ENCODE results near the gene SLC18A2. TPM values are rescaled to one million over a fixed set of nuclear protein-coding genes. Genes with fewer than 3 reads are reported as not detected.

Gene SLC18A2
- total RNA-seq, 2 donors from 2014 or later, result 1.2 to 1.6 TPM

DNA sequence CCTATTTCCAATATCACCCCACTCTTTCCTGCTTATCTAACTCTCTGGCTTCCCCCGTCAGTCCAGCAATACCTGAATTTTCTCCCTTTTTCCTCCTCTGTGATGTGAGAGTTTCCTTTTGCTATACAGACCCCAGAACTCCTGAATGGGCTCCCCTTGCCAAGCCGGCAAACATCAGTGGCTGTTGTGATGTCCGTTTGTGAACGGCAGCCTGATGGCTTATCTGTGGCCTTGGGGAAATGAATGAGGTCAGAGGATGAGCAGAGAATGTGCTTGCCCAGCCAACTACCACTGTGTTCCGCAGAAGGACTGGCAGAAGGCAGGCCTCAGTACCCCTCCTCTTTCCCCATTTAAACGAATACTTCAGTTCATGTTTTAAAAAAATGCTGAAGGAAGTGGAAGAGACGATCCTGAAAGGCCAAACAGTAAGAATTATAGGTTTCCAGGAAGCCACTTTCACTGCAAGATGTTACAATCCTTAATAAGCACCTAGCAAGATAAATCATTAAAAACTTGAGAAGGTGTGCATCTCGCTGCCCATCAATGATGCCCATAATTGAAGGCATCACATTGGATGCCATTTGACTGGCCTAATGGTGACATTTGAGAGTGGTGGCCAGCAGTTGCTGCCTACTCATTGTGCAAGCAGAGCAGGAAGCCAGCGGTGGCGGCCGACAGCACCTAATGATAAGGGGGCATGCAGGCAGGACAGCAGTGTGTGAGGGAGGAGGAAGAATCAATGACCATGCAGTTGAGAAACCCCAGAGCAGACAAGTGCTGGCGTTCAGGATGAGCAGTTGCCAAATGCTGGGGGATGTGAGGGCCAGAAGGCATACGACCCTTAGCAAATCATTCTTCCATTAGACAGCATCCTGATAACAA, 31.5 kb downstream of the SLC18A2 start:
- no peaks in the 10 kb centered on the region for H3K9me3 ChIP-seq
- TF ChIP-seq, protein P1, sequence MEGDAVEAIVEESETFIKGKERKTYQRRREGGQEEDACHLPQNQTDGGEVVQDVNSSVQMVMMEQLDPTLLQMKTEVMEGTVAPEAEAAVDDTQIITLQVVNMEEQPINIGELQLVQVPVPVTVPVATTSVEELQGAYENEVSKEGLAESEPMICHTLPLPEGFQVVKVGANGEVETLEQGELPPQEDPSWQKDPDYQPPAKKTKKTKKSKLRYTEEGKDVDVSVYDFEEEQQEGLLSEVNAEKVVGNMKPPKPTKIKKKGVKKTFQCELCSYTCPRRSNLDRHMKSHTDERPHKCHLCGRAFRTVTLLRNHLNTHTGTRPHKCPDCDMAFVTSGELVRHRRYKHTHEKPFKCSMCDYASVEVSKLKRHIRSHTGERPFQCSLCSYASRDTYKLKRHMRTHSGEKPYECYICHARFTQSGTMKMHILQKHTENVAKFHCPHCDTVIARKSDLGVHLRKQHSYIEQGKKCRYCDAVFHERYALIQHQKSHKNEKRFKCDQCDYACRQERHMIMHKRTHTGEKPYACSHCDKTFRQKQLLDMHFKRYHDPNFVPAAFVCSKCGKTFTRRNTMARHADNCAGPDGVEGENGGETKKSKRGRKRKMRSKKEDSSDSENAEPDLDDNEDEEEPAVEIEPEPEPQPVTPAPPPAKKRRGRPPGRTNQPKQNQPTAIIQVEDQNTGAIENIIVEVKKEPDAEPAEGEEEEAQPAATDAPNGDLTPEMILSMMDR (IDR thresholded peaks at IDR 0.05), result no peak
- no peak overlapping the region for H3K9ac ChIP-seq (ENCODE audit: low read depth in 2 of 2, low read length in 2 of 2)
- intact Hi-C loops (cut with DNase I), result no loop called here
- H3K27me3 ChIP-seq, result no peaks in the 10 kb centered on the region
- H3K4me1 ChIP-seq, result no peaks in the 10 kb centered on the region
- no peaks in the 10 kb centered on the region for H3K36me3 ChIP-seq
- H3K4me3 ChIP-seq, result no peak overlapping the region
- DNase-seq, result no peak
- no peak overlapping the region for H3K27ac ChIP-seq

DNA sequence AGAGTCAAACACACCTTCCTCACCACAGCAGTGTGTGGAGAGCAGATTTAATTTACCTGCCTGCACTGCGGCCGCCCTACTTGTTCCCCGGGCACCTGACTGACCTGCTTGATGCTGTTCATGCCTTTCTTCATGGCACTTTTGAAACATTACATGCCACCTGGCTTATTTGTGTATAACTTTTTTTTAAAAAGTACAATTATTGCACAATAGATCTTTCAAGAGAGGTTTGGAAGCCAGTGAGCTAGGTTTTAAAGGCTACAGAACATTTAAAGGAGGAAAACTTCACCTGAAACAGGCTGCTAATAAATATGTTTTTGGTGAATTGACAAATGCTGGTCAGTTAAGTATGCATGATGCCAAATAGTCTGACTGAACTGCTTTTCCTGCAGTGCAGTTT, 33.1 kb downstream of the SLC18A2 start:
- no peak for DNase-seq
- Histone ChIP-seq H3K36me3 (no peaks in the 10 kb centered on the region), H3K27me3 (no peaks in the 10 kb centered on the region), H3K27ac (no peak overlapping the region), H3K4me1 (no peaks in the 10 kb centered on the region), H3K9me3 (no peaks in the 10 kb centered on the region), H3K4me3 (no peak overlapping the region), H3K9ac (ENCODE audit: low read depth in 2 of 2, low read length in 2 of 2) (no peak overlapping the region)
- intact Hi-C loops (cut with DNase I), result no loop called here
- TF ChIP-seq, protein P1 (IDR thresholded peaks at IDR 0.05), result no peak

DNA sequence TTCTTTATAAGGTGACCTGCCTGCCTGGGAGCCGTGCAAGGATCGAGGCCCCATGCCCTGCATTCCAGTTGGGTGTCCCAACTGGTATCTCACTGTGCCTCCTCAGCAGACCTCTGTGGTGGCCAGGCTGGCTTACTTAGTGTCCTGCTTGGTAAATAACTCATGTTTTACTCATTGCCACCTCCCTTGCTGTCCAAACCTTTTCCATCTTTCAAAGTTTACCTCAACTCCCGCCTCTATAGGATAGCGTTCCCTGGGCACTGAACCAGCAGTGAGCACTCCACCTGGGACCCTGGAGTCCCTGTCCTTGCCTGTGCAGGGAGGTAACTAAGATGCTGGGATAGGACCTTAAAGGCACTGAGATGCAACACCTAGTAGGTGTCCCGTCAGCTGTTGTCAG, 33.6 kb downstream of the SLC18A2 start:
- H3K9ac ChIP-seq (ENCODE audit: low read depth in 2 of 2, low read length in 2 of 2), result no peak overlapping the region
- H3K27me3 ChIP-seq, result no peaks in the 10 kb centered on the region
- H3K4me1 ChIP-seq, result no peaks in the 10 kb centered on the region
- TF ChIP-seq, protein P1 (IDR thresholded peaks at IDR 0.05), result no peak
- H3K36me3 ChIP-seq, result no peaks in the 10 kb centered on the region
- H3K9me3 ChIP-seq, result no peaks in the 10 kb centered on the region
- intact Hi-C loops (cut with DNase I), result no loop called here
- no peak overlapping the region for H3K27ac ChIP-seq
- no peak for DNase-seq
- H3K4me3 ChIP-seq, result no peak overlapping the region

DNA sequence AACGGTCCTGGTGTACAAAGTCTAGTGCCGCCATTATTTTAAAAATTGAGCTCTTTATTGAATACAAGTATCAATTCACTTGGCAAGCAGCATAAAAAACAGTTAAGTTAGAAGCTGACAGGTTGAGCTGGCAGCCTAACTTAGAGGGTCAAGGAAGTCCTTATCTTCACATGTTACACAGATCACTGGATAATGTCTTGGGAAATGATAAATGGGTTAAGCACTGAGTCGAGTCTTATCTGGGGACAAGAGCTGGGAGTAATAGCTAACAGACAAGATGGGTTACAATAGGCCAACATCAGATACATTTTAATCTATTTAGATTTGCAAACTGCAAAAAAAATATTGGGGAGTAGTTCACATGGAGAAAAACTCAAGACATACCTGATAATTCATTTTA, 34.2 kb downstream of the SLC18A2 start:
- Histone ChIP-seq H3K9me3 (no peaks in the 10 kb centered on the region), H3K4me1 (no peaks in the 10 kb centered on the region), H3K36me3 (no peaks in the 10 kb centered on the region), H3K27ac (no peak overlapping the region), H3K9ac (ENCODE audit: low read depth in 2 of 2, low read length in 2 of 2) (no peak overlapping the region), H3K27me3 (no peaks in the 10 kb centered on the region), H3K4me3 (no peak overlapping the region)
- intact Hi-C loops (cut with DNase I), result no loop called here
- DNase-seq, result no peak
- TF ChIP-seq, protein P1 (IDR thresholded peaks at IDR 0.05), result no peak

DNA sequence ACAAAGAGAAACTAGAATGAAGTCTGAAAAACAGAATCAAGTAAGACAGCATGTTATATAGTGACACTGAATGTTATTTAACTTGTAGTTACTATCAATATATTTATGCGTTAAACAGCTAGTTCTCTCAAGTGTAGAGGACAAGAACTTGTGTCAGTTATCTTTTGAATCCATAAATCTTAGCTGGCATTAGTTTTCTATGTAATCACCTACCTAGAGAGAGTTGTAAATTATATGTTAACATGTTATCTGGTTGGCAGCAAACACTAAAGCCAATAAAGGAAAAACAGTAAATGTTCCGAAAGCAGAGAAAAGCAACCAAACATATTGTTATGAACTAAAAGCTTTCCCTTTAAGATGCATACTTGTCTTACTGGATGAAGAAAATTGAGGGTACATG, 36.8 kb downstream of the SLC18A2 start:
- TF ChIP-seq, protein P1 (IDR thresholded peaks at IDR 0.05), result no peak
- Histone ChIP-seq H3K36me3 (no peaks in the 10 kb centered on the region), H3K9ac (ENCODE audit: low read depth in 2 of 2, low read length in 2 of 2) (no peak overlapping the region), H3K4me1 (no peaks in the 10 kb centered on the region), H3K9me3 (no peaks in the 10 kb centered on the region), H3K4me3 (no peak overlapping the region), H3K27me3 (no peaks in the 10 kb centered on the region), H3K27ac (no peak overlapping the region)
- DNase-seq, result no peak
- intact Hi-C loops (cut with DNase I), result no loop called here
